CD4-positive, alpha-beta T cell (primary cell): ENCODE data around the gene ZNF415. TPM values are rescaled to one million over a fixed set of nuclear protein-coding genes. Genes with fewer than 3 reads are reported as not detected.

Experiments
- ATAC-seq: fragments of 200-7000 bp; cut with Tn5 transposase; one replicate; pipeline ENCODE4 v1.10.0; 2022; ENCODE audit warnings: mild to moderate bottlenecking; ENCODE audit not compliant: poor library complexity
- CTCF ChIA-PET: fragments of 350-600 bp; sonication (Branson Sonifier 250); formaldehyde crosslinking; loops from one replicate; lab custom pipeline; 2021; ENCODE audit warnings: antibody characterized with exemption, inconsistent platforms; lab: Charles Lee
- POLR2A ChIA-PET: fragments of 350-600 bp; sonication (Branson Sonifier 250); formaldehyde crosslinking; loops from one replicate; lab custom pipeline; 2021; ENCODE audit warnings: antibody characterized with exemption, inconsistent platforms; lab: Charles Lee
- DNase-seq, 14 experiments: peaks; one replicate each; pipeline ENCODE4 v3.0.0-alpha.2; 2013 to 2020; ENCODE audit warnings: mixed read lengths in 2 of 14
- H3K27ac ChIP-seq, 2 donors: one replicate each; pipeline versions ENCODE4 v1.5.1 to v1.7.0; 2013; ENCODE audit warnings: low read length in 2 of 2, low read depth in 1 of 2, mild to moderate bottlenecking in 1 of 2
- H3K27me3 ChIP-seq, 2 experiments: 1 replicate in 1 of 2; 2 replicates in 1 of 2; pipeline versions ENCODE4 v1.6.1 to v1.7.0; 2013; ENCODE audit warnings: low read length in 2 of 2, control low read depth in 1 of 2, mild to moderate bottlenecking in 1 of 2, moderate library complexity in 1 of 2; ENCODE audit not compliant: insufficient read depth in 2 of 2, control insufficient read depth in 1 of 2
- H3K36me3 ChIP-seq: one replicate; pipeline ENCODE4 v1.6.1; 2013; ENCODE audit warnings: low read length, control low read depth; ENCODE audit not compliant: insufficient read depth
- H3K4me1 ChIP-seq: one replicate; pipeline ENCODE4 v1.6.1; 2013; ENCODE audit warnings: low read length, control low read depth; ENCODE audit not compliant: insufficient read depth
- H3K4me3 ChIP-seq: one replicate; pipeline ENCODE4 v1.5.1; 2013; ENCODE audit warnings: mild to moderate bottlenecking, low read length, moderate library complexity
- H3K9me3 ChIP-seq, 2 experiments: 1 replicate in 1 of 2; 2 replicates in 1 of 2; pipeline versions ENCODE4 v1.6.1 to v1.7.0; 2013; ENCODE audit warnings: low read length in 2 of 2, mild to moderate bottlenecking in 2 of 2, control low read depth in 1 of 2, moderate library complexity in 1 of 2; ENCODE audit not compliant: control insufficient read depth in 1 of 2, insufficient read depth in 1 of 2
- H3K27ac Mint-ChIP-seq: one replicate; pipeline ENCODE4 v1.8.0; 2020; ENCODE audit warnings: mixed read lengths
- H3K27me3 Mint-ChIP-seq: one replicate; pipeline ENCODE4 v1.8.0; 2021; ENCODE audit warnings: mixed read lengths
- H3K36me3 Mint-ChIP-seq: one replicate; pipeline ENCODE4 v1.8.0; 2021; ENCODE audit warnings: low read depth, mixed read lengths
- H3K4me1 Mint-ChIP-seq: one replicate; pipeline ENCODE4 v1.8.0; 2021; ENCODE audit warnings: low read depth, mixed read lengths
- H3K4me3 Mint-ChIP-seq: one replicate; pipeline ENCODE4 v1.8.0; 2020; ENCODE audit warnings: mild to moderate bottlenecking, mixed read lengths
- H3K9me3 Mint-ChIP-seq: one replicate; pipeline ENCODE4 v1.8.0; 2020; ENCODE audit warnings: mixed read lengths
- CTCF ChIP-seq: fragments of 200-600 bp; IDR thresholded peaks from one replicate; pipeline ENCODE4 v1.8.0; 2022; ENCODE audit warnings: antibody characterized with exemption, mild to moderate bottlenecking
- intact Hi-C, 2 experiments: fragments of 100-400 bp; cut with DNase I in 1 of 2; cut with micrococcal nuclease in 1 of 2; formaldehyde crosslinking; loops; one replicate each; pipeline versions ENCODE4 v1.15.1 to v1.9.0; 2023 to 2025; cut with DNase I, micrococcal nuclease
- polyA plus RNA-seq, 2 donors: library from polyadenylated mRNA; unstranded; fragments of 120-200 nt; gene quantifications; one replicate each; pipeline ENCODE4 v1.2.1, GENCODE V29; 2013
- total RNA-seq, 174 experiments: library from RNA in 2 of 174; stranded (reverse) in 2 of 174; gene quantifications; one replicate each; pipeline ENCODE4 v1.2.3 and lab custom pipeline; 2021 to 2026

Gene ZNF415
- total RNA-seq (1 to 10 TPM; 1.2 to 1.7 TPM), total RNA-seq (lab: John Stamatoyannopoulos, UW) (0.04 to 4.2 (median 0.71) reads per million in 172 experiments)
- 0.59 TPM for polyA plus RNA-seq (2013, experiment 1 of 2)
- 1.1 TPM for polyA plus RNA-seq (2013, experiment 2 of 2)

DNA sequence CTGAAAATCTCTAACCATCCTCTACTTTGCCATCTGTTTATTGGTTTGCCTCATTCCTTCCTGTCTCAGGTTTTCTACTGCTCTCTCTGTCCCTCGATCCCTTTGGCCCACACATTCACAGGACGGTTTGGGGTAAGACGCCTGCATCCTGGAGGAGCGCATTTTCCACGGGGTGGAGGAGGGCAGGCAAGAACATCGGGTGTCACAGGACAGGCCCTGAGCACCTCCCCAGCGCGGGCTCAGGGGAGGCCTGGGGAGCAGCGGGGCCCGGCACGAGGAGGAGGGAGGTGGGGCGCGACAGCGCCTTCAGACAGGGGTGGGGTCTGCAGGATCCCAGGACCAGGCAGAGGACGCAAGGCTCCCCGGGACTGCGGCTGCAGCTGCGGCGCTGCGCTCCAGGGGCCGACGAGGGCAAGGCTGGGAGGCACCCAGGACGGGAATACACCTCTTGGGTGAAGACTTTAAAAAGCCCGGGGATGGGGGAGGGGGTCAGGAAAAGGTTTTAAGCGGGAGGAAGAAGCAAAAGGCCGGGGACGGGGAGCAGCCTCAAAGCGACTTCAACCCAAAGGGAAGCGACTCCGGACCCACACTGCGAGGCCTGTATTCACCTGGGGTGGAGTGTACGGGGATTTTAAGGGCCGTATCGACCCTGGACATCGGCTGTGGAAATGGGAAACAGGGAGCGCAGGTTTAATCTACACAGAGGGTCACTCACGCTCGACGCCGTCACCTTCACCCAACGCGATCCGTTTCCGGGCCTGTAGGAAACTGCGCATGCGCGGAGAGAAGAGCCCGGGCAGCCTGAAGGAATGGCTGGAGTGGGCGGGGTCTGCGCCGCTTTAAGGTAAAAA, at the start of gene ZNF415:
ZNF415 (minus strand) TSS at position 770 of the 851 bp plus-strand sequence. CDS start 10,234 bp downstream, outside the sequence.
- intact Hi-C loops: loop anchor here in 1 of 2 experiments (2.0 kb wide), 1 partner anchor 30 kb away; the partner anchor contains the start of gene ZNF160
- no peak within 1 kb of the TSS for H3K27ac ChIP-seq

DNA sequence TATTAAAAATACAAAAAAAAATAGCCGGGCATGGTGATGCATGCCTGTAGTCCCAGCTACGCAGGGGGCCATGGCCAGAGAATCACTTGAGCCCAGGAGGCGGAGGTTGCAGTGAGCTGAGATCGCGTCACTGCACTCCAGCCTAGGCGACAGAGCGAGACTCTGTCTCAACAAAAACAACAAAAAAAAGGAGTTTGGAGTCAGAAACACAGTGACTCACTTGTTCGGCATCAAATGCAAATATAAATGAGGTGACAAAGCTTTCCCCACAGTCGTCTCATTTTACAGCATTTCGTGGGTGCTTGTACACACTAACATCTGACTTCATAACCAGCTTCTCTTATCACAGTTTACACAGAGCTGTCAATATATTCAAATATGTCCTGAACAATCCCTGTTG, 49.5 kb upstream of the ZNF415 start:
- Histone ChIP-seq H3K9me3 (peaks cover 25 to 41% of the 10 kb centered on the region in 2 experiments), H3K36me3 (peaks cover 3% of the 10 kb centered on the region), H3K4me1 (no peaks in the 10 kb centered on the region), H3K27me3 (no peaks in the 10 kb centered on the region), H3K27ac (no peak overlapping the region), H3K4me3 (no peak overlapping the region)
- POLR2A ChIA-PET: no interaction called here
- Mint-ChIP-seq H3K36me3 (peaks cover 73% of the 10 kb centered on the region), H3K4me1 (no peaks in the 10 kb centered on the region), H3K9me3 (peaks cover 13% of the 10 kb centered on the region), H3K27ac (no peak overlapping the region), H3K27me3 (no peaks in the 10 kb centered on the region), H3K4me3 (no peak overlapping the region)
- no peak for TF ChIP-seq CTCF
- CTCF ChIA-PET: no interaction called here
- DNase-seq (no peak), ATAC-seq (no peak)
- intact Hi-C loops: no loop called here

More for the DNA sequence above, at the start of gene ZNF415:
- ChIA-PET POLR2A (no interaction called here), CTCF (no interaction called here)
- Histone ChIP-seq H3K4me1 (peaks cover 14% of the 10 kb centered on the region), H3K36me3 (no peaks in the 10 kb centered on the region), H3K27me3 (peaks cover 0 to 8% of the 10 kb centered on the region in 2 experiments), H3K9me3 (peaks cover 45 to 48% of the 10 kb centered on the region in 2 experiments), H3K4me3 (peak within 1 kb of the TSS; percentile 54)
- Mint-ChIP-seq H3K27me3 (no peaks in the 10 kb centered on the region), H3K4me1 (peaks cover 25% of the 10 kb centered on the region), H3K9me3 (peaks cover 14% of the 10 kb centered on the region), H3K27ac (peak within 1 kb of the TSS; percentile 51), H3K4me3 (peak within 1 kb of the TSS; percentile 88), H3K36me3 (peaks cover 61% of the 10 kb centered on the region)
- DNase-seq: peak in 12 of 14 experiments; percentile 2 to 65 (median 36)
- TF ChIP-seq CTCF: no peak
- ATAC-seq: peak; percentile 74

DNA sequence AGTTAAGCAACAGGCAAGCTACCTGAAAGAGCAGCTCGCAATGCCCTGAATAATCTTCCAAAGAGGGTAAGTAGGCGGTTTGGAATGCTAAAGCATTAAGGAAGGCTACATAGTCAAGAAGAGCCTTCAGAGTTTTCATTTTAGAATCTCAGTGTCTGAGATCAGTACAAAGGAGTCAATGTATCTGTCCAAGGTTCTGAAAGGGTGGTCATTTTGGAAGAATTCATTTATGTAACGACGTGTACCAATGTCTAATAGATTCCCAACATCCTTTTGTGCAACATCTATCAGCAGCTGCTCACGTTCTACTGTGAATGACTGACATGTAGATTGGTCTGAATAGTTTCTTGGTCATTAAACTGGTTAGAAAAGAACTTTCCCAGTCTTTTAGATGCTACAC, 45.3 kb upstream of the ZNF415 start:
- no peaks in the 10 kb centered on the region for H3K27me3 ChIP-seq
- Mint-ChIP-seq H3K27me3 (no peaks in the 10 kb centered on the region), H3K4me3 (no peak overlapping the region), H3K4me1 (no peaks in the 10 kb centered on the region), H3K36me3 (peaks cover 91% of the 10 kb centered on the region), H3K9me3 (peaks cover 18% of the 10 kb centered on the region), H3K27ac (no peak overlapping the region)
- peaks cover 3% of the 10 kb centered on the region for H3K36me3 ChIP-seq
- no peak for TF ChIP-seq CTCF
- DNase-seq: no peak
- no peak overlapping the region for H3K27ac ChIP-seq
- H3K4me3 ChIP-seq: no peak overlapping the region
- no peaks in the 10 kb centered on the region for H3K4me1 ChIP-seq
- ChIA-PET POLR2A (no interaction called here), CTCF (no interaction called here)
- intact Hi-C loops: no loop called here
- ATAC-seq: no peak
- H3K9me3 ChIP-seq: peaks cover 36 to 41% of the 10 kb centered on the region in 2 experiments
